DMS 273 (cell line): Measurements from ENCODE around the gene BIN2.

Experiments
- DNase-seq: peaks from one replicate; lab custom pipeline; 2025; ENCODE audit not compliant: unreplicated experiment; lab: John Stamatoyannopoulos, UW

BIN2 gene

DNA sequence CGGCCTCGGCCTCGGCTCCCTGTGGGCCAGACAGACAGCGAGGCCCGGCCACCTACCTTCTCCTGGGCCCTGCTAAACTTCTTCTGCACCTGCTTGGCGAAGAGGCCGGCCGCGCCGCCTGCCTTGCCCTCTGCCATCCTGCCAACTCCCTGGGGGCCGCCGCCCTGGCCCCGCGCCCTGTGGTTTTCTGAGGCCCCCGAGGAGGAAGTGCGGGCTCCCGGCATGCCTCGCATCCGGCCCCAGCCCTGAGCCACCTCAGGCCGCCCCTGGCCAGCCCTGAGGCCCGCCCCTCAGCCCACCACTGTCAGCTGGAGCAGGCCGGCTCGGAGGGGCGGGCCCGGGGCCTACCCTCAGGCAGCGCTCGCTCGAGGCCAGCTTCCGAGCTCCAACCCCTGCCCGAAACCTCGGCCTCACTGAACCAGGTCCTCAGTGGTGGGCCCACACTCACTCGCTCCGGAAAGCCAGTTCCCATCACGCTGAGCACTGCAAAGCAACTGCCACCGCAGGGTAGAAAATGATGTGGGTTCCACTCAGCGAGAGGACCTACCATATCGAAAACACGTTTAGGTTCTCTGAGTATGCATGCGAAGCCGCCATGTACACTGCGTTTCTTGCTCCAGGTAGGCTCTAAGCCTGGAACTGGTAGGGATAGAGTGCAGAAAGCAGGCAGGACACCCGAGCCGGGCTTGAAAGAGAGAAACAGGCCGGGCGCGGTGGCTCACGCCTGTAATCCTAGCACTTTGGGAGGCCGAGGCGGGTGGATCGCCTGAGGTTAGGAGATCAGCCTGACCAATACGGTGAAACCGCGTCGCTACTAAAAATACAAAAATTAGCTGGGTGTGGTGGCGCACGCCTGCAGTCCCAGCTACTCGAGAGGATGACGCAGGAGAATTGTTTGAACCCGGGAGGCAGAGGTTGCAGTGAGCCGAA is at the start of gene BIN2:
BIN2 (minus strand) TSS at position 209 of the 930 bp plus-strand sequence; CDS start at position 137, 72 bp downstream.
- no peak for DNase-seq

DNA sequence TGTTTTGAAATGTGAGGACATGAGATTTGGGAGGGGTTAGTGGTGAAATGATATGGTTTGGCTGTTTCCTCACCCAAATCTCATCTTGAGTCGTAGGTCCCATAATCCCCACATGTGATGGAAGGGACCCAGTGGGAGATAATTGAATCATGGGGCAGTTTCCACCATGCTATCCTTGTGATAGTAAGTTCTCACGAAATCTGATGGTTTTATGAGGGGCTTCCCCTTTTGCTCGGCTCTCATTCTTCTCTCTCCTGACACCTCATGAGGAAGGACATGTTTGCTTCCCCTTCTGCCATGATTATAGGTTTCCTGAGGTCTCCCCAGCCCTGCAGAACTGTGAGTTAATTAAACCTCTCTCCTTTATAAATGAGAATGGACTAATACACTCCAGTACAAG is 49.2 kb upstream of the BIN2 start:
- no peak for DNase-seq

- DNase-seq = no peak
Observed at GRCh38 chr12:51372021-51372420, 48.0 kb upstream of the BIN2 start.

- peak; percentile 53 for DNase-seq
Observed at GRCh38 chr12:51371295-51371953, 47.5 kb upstream of the BIN2 start.

GRCh38 chr12:51370667-51371066 is 46.7 kb upstream of the BIN2 start:
- DNase-seq = no peak

- no peak for DNase-seq
Observed at GRCh38 chr12:51369581-51369980, 45.6 kb upstream of the BIN2 start.

DNA sequence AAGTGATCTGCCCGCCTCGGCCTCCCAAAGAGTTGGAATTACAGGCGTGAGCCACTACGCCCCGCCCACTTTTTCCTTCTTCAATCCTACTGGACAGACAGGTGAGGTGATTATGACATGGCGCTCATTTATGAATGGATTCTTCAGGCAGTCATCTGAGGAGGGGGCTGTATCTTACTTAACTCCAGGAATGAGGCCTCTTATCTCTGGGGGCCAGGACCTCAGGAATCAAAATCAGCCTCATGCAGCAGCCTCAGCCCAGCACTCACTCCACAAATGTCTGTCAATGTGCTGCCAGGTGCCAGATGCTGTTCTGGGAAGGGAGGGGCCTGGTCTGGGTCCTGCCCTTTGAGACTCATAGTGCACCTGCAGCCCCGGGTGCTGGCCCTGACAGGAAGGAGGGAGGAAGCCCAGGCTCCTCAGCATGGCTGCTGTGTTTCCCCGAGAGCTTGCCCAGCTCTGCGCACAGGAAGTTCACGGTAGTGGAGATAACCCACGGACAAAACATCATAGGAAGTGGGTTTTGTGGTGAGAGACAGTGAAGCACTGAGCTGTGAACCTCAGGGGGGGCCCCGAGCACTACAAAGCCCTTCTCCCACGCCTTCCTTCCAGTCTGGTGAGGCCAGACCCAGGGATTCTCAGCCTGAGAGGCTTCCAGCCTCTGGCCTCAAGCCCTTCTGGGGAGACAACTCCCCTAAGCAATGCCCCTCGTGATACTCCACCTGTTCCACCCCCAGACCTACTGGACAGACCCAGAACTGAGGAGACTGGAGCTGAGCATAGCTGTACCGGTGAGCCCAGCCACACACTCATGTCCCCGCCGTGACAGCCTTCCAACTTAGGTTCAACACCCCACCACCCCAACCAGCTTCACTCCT is 44.9 kb upstream of the BIN2 start:
- peak; percentile 9 for DNase-seq

DNA sequence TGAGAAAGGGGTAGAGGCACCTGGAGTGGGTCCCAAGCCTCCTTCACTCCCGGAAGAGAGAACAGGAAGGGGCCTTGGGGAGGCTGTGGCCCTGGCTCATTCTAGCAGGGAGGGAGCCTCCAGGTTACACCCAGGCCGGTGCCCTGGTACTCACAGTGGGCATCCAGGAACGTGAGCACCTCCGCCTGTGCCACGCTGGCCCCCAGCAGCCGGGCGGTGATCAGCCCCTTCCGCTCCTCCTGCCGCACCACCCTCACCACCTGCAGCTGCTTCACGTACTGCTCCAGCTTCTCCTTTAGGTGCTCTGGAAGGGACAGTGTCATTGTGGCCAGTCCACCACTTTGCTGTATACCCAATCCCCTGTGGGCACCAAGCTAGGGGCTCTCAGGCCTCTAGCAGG is 41.3 kb upstream of the BIN2 start:
- no peak for DNase-seq

GRCh38 chr12:51364001-51364400 is 40.0 kb upstream of the BIN2 start:
- no peak for DNase-seq

DNA sequence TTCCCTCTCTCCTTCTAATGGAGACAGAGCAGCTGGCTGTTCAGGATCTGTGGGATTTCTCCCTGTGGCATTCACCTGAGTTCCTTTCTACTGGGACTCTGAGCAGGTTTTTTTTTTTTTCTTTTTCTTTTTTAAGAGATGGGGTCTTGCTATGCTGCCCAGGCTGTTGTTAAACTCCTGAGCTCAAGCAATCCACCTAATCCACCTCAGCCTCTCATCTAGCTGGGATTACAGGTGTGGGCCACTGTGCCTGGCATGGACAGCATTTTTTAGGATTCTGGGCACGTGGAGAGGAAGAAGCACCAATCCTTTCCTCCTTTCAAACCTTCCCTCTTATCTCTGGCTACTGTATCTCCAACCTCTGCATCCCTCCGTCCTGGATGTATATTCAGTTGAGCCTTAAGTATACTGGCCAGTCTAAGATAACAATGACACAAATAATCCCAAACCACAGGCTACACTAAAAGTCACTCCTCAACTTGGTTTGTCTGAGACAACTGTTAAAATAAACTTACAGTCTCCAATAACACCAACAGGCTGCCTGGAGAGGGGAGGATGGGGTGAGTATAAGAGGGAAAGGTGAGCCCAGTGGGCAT is 38.9 kb upstream of the BIN2 start:
- no peak for DNase-seq

DNA sequence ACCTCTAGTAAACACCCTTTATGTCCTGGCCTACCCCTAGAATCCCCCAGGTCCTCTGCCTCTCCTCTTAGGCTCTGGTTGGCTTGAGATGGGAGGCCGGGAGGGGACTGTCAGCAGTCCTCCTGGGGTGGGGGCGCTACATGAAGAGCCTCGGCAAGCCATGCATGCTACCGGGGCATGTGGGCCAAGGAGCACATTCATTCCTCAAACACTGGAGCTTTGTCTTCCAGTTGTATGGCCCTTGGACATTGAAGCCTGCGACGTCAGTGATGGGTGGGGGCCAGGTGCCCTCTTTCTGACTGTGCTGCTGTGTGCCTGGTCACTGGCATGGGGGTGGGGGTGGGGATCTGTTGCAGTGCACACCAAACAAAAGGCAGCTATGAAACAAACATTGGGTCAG is 38.3 kb upstream of the BIN2 start:
- no peak for DNase-seq

- no peak for DNase-seq
Observed at GRCh38 chr12:51361161-51362016, 37.4 kb upstream of the BIN2 start.

DNA sequence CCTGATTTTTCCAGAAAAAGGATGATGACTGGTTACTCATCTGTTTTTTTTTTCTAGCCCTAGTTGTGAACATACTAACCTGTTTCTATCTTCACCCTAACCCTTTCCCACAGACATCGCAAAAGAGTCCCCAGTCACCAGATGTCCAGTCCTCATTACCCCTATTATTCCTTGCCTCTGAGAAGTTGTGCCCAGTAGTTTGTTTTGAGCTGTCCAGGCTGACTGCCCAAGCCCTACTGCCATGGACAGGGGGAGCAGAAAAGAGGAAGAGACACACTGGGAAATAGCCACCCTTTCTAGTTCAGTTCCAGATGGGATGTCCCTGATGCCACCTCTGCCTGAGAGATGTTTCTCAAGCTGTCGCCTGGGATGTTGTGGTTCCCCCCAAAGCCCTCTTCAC is 36.3 kb upstream of the BIN2 start:
- DNase-seq = no peak

DNA sequence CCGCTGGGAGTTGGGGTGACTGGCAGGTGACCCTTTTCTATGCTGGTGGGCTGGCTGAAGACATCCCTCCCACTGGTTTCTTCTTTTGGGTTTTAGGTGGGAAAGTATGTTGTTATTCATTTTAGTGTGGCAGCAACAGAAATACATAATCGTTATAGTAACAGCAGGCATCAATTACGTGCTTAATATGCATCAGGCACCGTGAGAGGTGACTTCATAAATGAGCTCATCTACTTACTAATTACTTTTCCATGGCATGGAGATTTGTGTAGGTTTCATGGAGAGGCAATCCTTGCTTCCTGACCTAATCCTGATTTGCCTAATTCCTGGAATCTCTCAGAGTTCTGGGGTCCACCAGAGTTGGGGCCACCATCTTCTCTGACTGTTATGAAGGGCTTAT is 35.9 kb upstream of the BIN2 start:
- DNase-seq = no peak

DNA sequence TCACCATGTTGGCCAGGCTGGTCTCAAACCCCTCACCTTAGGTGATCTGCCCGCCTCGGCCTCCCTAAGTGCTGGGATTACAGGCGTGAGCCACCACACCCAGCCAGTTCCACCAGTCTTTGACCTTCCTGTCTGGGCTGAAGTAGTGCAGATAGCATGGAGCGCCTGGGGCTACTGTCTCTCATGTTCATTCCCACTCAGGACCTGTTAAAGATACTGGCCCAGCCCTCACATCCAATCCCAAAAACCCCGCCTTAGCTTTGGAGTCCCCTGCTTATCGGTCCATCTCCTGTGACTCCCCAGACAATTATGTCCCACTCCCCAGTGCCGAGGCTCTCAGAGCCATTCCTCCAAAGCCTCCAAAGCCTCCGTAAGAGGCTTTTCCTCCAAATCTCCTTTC is 34.5 kb upstream of the BIN2 start:
- no peak for DNase-seq

DNA sequence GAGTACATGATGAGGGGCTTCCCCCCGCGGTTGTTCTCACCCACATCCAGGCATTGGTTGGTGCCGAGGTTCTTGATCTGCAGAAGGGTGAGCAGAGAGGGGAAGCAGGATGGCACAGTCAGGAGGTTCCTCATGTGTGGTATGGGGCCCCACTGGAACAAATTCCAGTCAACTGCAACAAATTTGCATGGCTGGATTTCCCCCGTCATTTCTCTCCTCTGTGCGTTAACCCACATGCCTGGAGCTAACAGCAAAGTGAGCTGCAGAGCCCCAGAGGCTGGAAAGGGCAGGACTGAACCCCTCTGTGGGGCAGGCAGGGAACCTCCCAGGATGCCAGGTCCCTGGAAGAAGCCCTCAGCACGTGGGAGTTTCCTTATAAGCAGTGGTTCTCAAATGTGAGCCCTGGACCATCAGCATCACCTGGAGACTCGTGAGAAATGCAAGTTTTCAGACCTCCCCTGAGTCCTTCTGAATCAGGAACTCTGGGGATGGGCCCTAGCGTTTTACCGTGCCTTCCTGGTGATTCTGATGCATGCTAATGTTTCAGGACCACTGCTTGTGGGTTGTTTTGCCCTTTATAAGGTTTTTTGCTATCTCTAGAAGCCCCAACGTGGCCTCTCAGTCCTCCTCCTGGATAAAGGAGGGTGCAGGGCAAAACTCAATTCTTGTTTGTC is 33.5 kb upstream of the BIN2 start:
- DNase-seq = no peak

DNA sequence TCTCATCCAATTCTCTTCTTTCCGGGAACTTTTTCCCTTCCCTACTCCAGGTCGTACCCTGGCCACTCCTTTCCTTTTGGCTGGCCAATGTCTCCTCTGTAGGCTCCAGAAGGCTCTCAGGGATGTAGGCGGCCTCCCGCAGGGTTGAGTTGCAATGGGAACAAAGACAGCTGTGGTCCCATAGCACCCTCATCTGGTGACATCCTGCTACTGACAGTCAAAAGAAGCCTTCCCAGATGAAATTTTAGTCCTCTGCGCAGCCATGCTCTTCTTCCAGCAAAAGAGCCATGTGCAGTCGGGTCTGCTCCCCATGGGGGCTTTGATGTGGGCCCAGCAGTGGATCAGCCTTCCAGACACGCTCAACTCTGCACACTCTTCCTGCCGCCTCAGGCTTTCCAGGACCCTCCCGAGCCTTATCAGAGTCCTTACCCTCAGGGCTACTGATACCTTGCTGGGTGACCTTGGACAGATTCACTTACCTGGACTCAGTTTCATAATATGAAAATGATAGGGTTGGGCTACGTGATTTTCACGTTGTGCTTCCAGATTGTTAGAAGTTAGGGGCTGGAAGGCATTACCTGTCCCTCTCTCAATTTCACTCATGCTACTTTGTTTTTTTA is 28.0 kb upstream of the BIN2 start:
- DNase-seq = peak; percentile 60

GRCh38 chr12:51349026-51349425 is 25.1 kb upstream of the BIN2 start:
- no peak for DNase-seq

DNA sequence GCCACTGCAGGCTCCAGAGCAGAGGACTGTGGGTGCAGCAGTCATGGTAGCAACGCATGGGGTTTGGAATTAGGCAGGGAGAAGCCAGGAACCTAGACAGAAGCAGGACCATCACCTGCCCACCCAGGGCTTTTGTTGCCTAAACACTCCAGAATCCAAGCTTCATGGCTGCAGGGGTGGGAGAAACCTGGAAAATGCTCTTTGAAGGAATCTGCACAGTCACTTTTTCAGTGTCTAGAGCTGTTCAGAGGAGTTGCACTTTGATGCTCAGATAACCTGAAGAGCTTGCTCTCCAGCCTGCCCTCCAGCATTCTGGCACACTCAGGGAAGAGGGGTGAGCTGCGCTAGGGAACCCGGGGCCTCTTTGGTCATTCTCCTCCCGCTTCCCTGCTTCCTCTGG is 24.1 kb upstream of the BIN2 start:
- no peak for DNase-seq
